Glomerular visceral epithelial cell (primary cell): ENCODE results near the gene DHX8.
A peak's percentile ranks its signal among the peaks of the same experiment; 100 is the strongest.

Experiments used
- DNase-seq: peaks from one replicate; pipeline ENCODE4 v3.0.0-alpha.2; 2016; ENCODE audit errors: extremely low spot score

Gene DHX8

DNA sequence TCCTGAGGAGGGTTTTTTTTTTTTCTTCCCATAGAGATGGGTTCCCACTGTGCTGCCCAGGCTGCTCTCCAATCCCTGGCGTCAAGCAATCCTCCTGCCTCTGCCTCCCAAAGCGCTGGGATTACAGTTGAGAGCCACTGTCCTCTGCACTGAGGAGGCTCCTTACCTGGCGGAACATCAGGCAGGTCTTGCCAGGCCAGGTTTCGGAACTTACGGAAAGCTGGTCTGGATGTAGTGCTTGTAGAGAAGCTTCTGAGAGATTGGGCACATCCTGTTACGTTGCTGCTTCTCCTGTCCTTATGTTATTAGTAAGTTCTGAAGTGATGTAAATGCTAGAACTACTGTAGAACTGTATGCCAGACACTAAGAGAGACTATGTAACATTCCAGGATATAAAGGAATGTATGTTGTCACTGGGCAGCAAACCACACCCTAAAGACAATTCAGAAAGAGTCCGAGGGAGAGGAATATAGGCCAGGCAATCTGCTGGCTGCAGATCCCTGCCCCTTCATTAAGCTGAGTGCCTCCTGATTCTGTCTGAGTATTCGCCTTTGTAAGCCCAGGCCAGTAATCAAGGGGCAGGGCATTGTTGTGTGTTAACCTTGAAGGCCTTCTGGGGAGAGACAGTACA, 41.3 kb downstream of the DHX8 start:
- no peak for DNase-seq

DNA sequence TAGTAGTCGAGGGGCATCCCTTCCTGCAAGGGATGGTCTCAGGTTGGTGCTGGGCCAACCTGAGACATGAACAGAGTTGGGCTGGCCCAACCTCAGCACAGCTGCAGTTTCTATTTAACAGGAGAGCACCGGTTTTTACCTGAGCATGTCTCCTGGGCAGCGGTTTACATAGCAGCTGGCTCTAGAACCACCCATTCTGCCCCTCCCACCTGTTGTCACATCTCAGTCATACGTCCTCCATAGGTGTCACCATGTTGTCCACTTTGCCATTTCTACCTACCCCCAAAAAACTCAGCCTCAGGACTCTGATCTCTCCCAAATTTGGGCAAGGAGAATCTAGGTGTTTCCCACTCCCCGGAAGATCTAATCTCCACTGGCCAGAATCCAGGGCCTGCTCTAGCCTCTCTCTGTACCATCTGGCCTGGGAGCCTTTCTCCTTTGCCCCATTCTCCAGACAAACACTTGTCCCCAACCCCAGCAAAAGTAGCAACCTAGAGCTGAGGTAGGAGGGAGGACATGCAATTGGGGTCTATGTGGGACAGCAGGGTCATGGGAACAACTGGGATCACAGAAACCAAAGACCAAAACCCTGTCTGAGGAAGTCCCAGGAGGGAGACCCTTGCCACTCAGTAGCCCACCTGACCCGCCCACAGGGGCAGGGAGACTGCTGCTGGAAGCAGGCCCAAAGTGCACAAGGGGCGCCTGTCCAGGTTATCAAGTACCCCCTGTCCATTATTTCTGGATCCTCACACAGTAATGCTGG, 43.3 kb downstream of the DHX8 start:
- DNase-seq, result no peak

DNA sequence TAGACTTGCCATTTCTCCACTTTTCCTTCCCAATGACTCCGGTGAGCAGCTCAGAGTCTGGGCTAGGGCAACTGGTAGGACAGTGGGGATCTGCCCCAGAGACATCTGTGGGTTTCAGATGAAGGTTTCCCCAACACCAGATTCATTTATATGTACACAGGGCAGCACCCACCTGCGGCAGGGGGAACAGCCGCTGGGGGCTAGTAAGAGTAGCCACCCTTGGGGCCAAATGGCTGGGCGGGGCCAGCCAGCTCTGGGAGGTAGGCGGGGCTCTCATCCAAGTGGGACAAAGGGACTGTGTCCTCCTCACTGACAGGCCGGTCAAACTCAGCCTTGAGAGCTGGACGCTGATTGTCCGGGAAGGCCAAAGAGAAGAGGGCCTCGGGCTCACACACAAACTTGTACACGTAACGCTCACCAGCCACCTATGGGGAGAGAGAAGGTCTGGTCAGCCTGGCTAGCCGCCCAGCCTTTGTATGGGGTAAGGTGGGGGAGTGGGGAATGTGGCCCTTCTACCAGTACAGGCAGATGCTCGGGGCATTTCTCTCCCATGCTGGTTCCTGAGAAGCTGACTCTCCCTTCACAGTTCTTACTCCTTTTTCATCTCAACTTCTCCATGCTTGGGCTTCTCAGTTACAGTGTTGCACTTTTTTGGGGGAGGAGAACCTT, 44.7 kb downstream of the DHX8 start:
- no peak for DNase-seq

DNA sequence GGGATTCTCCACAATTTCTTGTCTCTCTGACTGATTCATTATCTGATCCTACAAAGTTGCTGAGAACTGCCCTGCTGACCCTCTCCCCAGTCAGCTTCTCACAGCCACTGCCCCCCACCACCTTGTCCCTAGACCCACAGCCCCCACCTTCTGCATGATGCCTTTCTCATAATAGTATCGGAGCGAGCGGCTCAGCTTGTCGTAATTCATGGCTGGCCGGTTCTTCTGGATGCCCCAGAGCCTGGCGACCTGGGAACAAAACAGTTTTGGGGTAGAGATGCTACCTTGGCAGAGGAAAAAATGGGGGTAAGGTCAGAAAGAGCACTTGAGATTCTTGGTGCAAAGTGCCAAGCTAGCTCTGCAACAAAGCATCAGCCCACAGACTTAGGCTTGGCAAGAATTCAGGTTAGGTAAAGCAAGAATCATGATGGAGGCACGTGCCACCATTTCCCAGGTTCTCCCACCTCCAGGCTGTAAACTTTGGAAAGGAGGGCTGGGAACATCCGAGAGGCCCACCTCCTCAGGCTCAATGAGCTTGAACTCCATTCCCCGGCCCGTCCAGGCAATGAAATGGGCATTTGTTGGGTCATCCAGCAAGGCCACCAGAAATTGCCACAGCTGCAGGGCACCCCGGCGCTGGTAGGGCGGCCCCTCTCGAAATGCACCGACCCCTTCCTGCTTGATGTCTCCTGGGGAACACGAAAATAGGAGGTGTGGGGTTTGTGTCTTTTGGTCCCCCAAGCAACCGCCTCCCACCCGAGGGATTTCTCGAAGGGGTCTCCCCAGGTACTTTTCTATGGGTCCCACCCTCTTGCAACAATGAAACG, 45.4 kb downstream of the DHX8 start:
- no peak for DNase-seq

DNA sequence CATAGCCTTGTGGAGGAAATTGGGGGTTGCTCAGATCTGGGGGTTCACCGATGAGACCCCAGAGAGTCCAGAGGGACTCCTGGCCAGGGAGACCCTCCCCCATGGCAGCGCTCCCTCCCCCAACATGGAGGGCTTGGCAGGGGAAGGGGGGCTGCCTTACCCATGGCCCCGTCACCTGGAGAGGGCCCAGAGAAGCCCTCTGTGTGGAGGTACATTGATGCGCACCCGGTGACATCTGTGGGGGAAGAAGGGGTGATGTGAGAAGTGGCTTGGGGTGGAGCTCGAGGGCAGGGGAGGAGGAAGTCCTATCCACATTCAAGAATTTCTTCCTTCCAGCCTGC, 46.1 kb downstream of the DHX8 start:
- DNase-seq, result no peak

DNA sequence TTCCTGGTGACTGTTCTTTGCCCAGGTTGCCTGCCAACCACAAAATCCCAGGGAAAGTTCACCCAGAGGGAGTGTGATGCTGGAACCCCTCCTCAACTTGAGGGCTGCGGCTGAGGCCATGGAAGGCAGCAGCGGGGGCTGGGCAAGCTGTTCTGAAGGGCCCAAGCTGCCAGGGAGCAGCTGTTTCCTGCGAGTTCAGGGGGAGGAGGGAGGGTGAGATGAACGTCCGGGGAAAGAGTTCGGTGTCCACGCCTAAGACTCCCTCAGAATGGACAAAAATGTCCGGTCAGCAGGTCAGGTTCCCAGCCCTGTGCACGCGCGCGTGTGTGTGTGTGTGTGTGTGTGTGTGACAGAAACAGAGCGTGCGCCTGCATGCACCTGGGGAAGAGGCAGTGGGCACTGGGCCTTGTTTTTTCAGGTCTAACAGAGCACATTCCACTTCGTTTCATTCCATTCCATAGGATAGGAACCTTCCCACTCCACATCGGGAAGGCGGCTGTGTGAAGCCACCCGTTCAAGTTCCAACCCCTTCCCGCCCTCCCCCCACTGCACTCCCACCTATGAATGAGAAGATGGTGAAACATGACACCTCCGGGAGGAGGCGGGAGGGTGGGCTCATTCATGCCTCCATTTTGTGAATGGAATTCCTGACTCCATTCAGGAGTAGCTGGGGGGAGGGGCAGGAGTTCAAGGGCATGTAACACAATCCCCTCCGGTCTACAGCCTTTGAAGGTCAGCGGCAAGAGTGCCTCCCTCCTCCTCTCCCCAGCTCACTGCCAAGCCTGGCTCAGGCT, 46.7 kb downstream of the DHX8 start:
- DNase-seq, result peak; percentile 88

GRCh38 chr17:43531082-43531378, 47.3 kb downstream of the DHX8 start:
- DNase-seq, result no peak

- no peak for DNase-seq
These were observed 48.2 kb downstream of the DHX8 start for GRCh38 chr17:43531955-43532354.

DNA sequence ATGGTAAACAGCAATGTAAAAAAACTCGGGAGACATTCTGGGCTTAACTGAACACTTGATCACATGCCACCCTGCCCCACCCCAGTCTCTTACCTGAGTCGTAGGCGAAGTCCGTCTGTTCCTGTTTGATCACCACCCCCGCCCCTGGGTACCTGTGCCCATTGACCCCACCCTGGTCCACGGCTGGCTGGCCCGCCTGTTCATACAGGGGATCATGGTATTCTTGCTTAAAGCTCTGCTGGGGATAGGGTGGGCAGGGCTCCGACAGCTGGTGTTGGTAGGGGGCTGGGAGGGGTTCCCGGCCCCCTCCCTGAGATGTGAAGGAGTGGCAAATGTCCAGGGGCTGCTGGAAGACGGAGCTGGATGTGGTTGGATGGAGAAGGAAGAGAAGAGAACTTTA, 48.8 kb downstream of the DHX8 start:
- no peak for DNase-seq

GRCh38 chr17:43533699-43534098, 49.9 kb downstream of the DHX8 start:
- DNase-seq, result no peak

- no peak for DNase-seq
These were observed 51.1 kb downstream of the DHX8 start for GRCh38 chr17:43534909-43535308.

GRCh38 chr17:43536236-43536992, 52.6 kb downstream of the DHX8 start:
- no peak for DNase-seq

DNA sequence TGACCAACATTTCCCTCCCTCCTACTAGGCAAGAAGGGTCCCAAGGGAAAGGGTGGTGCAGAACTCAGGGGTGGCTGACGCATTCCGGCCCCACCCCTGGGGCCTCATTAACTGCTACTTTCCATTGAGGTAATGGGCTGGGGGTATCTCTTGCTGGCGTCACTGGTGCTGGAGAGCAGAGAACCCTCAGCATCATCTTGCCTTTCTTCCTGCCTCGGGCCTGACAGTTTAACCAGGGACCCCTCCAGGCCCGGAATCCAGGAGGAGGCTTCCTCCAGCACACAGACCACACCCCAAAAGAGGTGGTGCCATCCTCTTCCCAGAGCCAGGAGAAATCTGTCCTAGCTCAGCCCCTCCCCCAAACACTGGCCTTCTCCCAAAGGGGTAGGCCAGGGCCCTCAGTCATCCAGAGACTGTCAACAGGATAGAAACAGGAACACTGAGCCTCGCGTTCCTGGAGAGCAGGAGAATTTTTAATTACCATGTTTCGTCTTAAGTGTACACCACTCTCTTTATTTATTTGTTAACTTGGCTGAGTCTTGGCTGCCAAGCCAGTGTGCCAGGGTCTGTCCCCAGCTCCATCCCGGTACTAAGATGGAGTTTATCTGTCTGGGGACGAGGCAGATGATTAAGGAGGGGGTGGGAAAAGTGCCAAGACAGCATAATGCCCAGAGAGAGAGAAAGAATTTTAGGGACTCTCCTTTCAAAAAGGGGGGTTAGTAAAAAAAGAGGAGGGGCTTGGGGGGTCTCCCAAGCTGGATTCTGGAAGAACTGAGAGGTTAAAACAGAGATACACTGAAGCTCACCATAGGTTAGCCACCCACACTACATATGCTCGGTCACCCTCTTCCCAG, 57.3 kb downstream of the DHX8 start:
- DNase-seq, result no peak

DNA sequence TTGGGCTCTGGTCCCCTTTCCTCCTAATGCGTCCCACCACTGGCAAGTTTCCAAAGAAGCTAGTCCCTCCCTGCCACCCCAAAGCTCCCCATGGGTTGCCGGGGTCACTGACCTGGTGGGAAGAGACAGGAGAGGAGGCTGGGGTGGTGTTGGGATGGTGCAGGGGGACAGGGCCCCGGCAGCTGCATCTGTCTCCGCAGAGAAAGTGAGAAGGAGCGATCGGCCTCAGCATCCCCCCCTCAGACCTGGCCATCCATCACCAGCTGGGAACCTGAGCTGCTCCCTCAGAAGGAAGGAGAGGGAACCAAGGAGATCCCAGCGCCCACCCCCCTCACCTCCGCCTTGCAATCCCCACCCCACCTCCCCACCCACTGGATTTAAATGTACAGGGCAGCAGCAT, 59.1 kb downstream of the DHX8 start:
- DNase-seq, result no peak

GRCh38 chr17:43543300-43543699, 59.5 kb downstream of the DHX8 start:
- DNase-seq, result no peak

GRCh38 chr17:43543771-43544575, 60.2 kb downstream of the DHX8 start:
- no peak for DNase-seq

- no peak for DNase-seq
These were observed 61.5 kb downstream of the DHX8 start for GRCh38 chr17:43545383-43545632.

DNA sequence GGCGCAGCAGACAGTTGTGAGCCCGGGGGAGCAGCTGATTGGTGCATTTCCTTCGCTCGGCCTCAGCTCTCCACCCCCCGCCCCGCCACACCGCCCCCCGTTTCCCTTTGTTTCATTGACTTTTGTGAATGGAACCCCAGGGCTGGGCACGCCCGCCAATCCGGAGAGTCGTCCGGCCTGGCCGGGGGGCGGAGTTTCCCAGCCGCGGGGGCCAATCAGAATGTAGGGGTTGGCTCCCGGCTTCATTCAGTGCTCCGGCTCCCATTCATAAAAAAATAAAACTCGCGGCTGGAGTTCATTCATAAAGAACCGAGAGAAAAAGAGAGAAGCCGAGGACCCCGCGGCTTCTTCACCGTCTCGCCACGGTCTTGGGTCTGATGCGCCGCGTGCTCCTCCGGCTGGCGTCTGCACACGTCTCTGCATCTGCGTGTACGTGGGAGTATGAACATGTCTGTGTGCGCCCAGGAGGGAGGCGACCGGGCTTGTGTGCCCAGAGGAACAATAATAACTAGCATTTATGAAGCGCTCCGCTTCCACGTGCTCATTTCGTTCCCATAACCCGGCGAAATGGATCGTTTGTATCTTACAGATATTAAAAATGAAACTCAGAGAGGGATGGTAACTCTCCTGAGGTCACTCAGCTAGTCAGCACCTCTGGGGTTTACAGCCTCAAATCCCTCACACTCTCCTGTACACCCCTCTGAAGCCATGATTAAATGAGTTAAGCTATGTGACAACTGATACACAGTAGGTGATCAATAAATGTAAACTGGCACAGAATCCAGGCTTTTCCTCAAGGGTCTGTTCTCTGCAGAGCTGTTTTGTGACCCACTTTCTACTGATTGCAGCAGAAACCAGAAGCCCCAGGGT, 62.8 kb downstream of the DHX8 start, which contains the start of gene ETV4:
ETV4 (minus strand) TSS at position 22 of the 870 bp plus-strand sequence. CDS start 723 bp downstream, outside the sequence.
- DNase-seq, result peak; percentile 95
